Left forelimb (tissue), 1 donor: ENCODE measurements around the gene FGD5.

Experiments
- DNase-seq: peaks from one replicate; pipeline ENCODE4 v3.0.0-alpha.2; 2018; ENCODE audit warnings: low spot score

The FGD5 gene

GRCh38 chr3:14789640-14790285 lies 29.0 kb upstream of the FGD5 start:
- no peak for DNase-seq

- no peak for DNase-seq
Observed at GRCh38 chr3:14791343-14791945, 27.3 kb upstream of the FGD5 start.

GRCh38 chr3:14792691-14793121 lies 26.1 kb upstream of the FGD5 start:
- no peak for DNase-seq

GRCh38 chr3:14793126-14793857 lies 25.5 kb upstream of the FGD5 start:
- DNase-seq, result no peak

- no peak for DNase-seq
Observed at GRCh38 chr3:14793858-14794234, 24.9 kb upstream of the FGD5 start.

GRCh38 chr3:14794435-14794834 lies 24.3 kb upstream of the FGD5 start:
- DNase-seq, result no peak

- DNase-seq, result no peak
Observed at GRCh38 chr3:14795996-14796395, 22.8 kb upstream of the FGD5 start.

- no peak for DNase-seq
Observed at GRCh38 chr3:14796403-14797077, 22.2 kb upstream of the FGD5 start.

GRCh38 chr3:14797731-14798130 lies 21.0 kb upstream of the FGD5 start:
- DNase-seq, result no peak

- no peak for DNase-seq
Observed at GRCh38 chr3:14798231-14798630, 20.5 kb upstream of the FGD5 start.

- DNase-seq, result no peak
Observed at GRCh38 chr3:14799146-14799545, 19.6 kb upstream of the FGD5 start.

GRCh38 chr3:14801031-14801430 lies 17.7 kb upstream of the FGD5 start:
- peak; percentile 58 for DNase-seq

GRCh38 chr3:14801668-14802380 lies 16.9 kb upstream of the FGD5 start:
- no peak for DNase-seq

GRCh38 chr3:14802381-14802731 lies 16.4 kb upstream of the FGD5 start:
- no peak for DNase-seq

GRCh38 chr3:14803101-14803980 lies 15.4 kb upstream of the FGD5 start:
- no peak for DNase-seq

GRCh38 chr3:14803981-14804834 lies 14.6 kb upstream of the FGD5 start:
- DNase-seq, result no peak

- no peak for DNase-seq
Observed at GRCh38 chr3:14804835-14805780, 13.7 kb upstream of the FGD5 start.

GRCh38 chr3:14805961-14806537 lies 12.7 kb upstream of the FGD5 start:
- DNase-seq, result no peak
